HFFc6 (cell line): Measurements from ENCODE around the gene NEU4. TPM values are rescaled to one million over a fixed set of nuclear protein-coding genes. Genes with fewer than 3 reads are reported as not detected.
"Not testable (repeated sequence)": the region's sequence is repeated elsewhere in the genome, so short reads cannot be mapped to it uniquely, and the experiment has no call there.

Source experiments
- DNase-seq: peaks from one replicate; pipeline ENCODE4 v3.0.0-alpha.2; 2018
- H3K27ac Mint-ChIP-seq: 2 replicates; pipeline ENCODE4 v1.8.0; 2020; ENCODE audit warnings: mild to moderate bottlenecking, mixed read lengths
- H3K27me3 Mint-ChIP-seq: 2 replicates; pipeline ENCODE4 v1.8.0; 2021; ENCODE audit warnings: mild to moderate bottlenecking, moderate library complexity, mixed read lengths; ENCODE audit not compliant: insufficient read depth
- H3K36me3 Mint-ChIP-seq: 2 replicates; pipeline ENCODE4 v1.8.0; 2021; ENCODE audit warnings: low read depth, mixed read lengths
- H3K4me1 Mint-ChIP-seq: 2 replicates; pipeline ENCODE4 v1.8.0; 2020; ENCODE audit warnings: low read depth, mixed read lengths
- H3K4me3 Mint-ChIP-seq: 2 replicates; pipeline ENCODE4 v1.8.0; 2020; ENCODE audit warnings: mild to moderate bottlenecking, moderate library complexity, mixed read lengths
- H3K9me3 Mint-ChIP-seq: 2 replicates; pipeline ENCODE4 v1.8.0; 2020; ENCODE audit warnings: mild to moderate bottlenecking, mixed read lengths
- CTCF ChIP-seq: fragments of 200-600 bp; sonication (generic); IDR thresholded peaks from 2 replicates; pipeline ENCODE4 v1.5.0; 2021; ENCODE audit warnings: antibody characterized with exemption, mild to moderate bottlenecking
- total RNA-seq, 6 experiments: library from RNA; stranded (reverse); fragmentation: NEBNext Ultra II Directional; extraction: Animal tissue kit (Norgen Biotek cat#: 25700); gene quantifications; 2 replicates in 1 of 6; 3 replicates in 5 of 6; pipeline ENCODE4 v1.2.3, GENCODE V29; 2021

The NEU4 gene
- total RNA-seq, 6 experiments from 2014 or later, result 0.08 TPM; not detected in 5

- H3K27ac Mint-ChIP-seq, result no peak overlapping the region
- H3K27me3 Mint-ChIP-seq, result peaks cover 18% of the 10 kb centered on the region
- no peaks in the 10 kb centered on the region for H3K9me3 Mint-ChIP-seq
- no peaks in the 10 kb centered on the region for H3K4me1 Mint-ChIP-seq
- H3K4me3 Mint-ChIP-seq, result no peak overlapping the region
- 0 out of 2 replicates have a peak, but pooled peaks have one; percentile 15 for TF ChIP-seq CTCF
- no peak for DNase-seq
- no peaks in the 10 kb centered on the region for H3K36me3 Mint-ChIP-seq
These were observed 4.4 kb upstream of the NEU4 start for GRCh38 chr2:241804326-241805229.

GRCh38 chr2:241806217-241806616 is 2.8 kb upstream of the NEU4 start:
- H3K4me1 Mint-ChIP-seq, H3K9me3 Mint-ChIP-seq, H3K27ac Mint-ChIP-seq, H3K36me3 Mint-ChIP-seq, H3K4me3 Mint-ChIP-seq, DNase-seq: not testable (repeated sequence)
- peaks cover 18% of the 10 kb centered on the region for H3K27me3 Mint-ChIP-seq

- Mint-ChIP-seq H3K4me1 (no peaks in the 10 kb centered on the region), H3K36me3 (no peaks in the 10 kb centered on the region), H3K9me3 (no peaks in the 10 kb centered on the region), H3K4me3 (no peak overlapping the region), H3K27me3 (peaks cover 23% of the 10 kb centered on the region), H3K27ac (no peak overlapping the region)
- no peak for TF ChIP-seq CTCF
- DNase-seq, result no peak
These were observed 807 bp upstream of the NEU4 start for GRCh38 chr2:241808051-241808720.

GRCh38 chr2:241809383-241810306 is 652 bp downstream of the NEU4 start:
- no peak overlapping the region for H3K4me3 Mint-ChIP-seq
- no peaks in the 10 kb centered on the region for H3K36me3 Mint-ChIP-seq

More at GRCh38 chr2:241809383-241810306, 652 bp downstream of the NEU4 start:
- no peaks in the 10 kb centered on the region for H3K9me3 Mint-ChIP-seq
- TF ChIP-seq CTCF, result no peak
- H3K27ac Mint-ChIP-seq, result no peak overlapping the region
- no peaks in the 10 kb centered on the region for H3K4me1 Mint-ChIP-seq
- DNase-seq, result no peak
- peaks cover 21% of the 10 kb centered on the region for H3K27me3 Mint-ChIP-seq
